ENCODE results near the gene PPP1R14D.
"Not testable (repeated sequence)": the region's sequence is repeated elsewhere in the genome, so short reads cannot be mapped to it uniquely, and the experiment has no call there.

PPP1R14D gene, protein sequence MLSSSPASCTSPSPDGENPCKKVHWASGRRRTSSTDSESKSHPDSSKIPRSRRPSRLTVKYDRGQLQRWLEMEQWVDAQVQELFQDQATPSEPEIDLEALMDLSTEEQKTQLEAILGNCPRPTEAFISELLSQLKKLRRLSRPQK

DNA sequence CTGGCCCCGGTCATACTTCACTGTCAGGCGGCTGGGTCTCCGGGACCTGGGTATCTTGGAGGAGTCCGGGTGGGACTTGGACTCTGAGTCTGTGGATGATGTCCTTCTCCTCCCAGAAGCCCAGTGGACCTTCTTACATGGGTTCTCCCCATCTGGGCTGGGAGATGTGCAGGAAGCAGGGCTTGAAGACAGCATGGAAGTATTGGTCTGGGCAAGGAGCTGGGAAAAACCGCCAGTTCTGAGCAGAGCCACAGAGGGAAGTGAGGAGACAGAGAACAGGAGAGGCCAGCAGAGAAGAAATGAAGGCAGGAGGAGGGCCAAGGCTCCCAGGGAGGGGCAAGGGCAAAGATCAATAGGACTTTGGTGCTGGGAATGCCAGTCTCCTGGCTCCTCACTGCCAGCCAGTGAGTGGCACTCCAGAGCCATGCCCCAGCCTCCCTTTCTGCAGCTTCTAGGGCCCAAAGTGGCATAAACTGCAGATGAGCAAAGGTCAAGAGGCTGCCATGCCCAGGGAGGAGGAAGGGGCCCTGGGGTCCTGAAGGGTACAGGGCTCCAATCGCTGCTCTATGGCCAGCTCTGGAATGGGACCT is at the start of gene PPP1R14D:
Gene PPP1R14D (minus strand): TSS at position 262 of the 590 bp plus-strand sequence. CDS start 67 bp downstream, at position 195.
- peak in 2 of 10 donors; percentile 8 to 61 for DNase-seq
- intact Hi-C loops (cut with DNase I): no loop called here

- DNase-seq: no peak
- intact Hi-C loops (cut with DNase I): no loop called here
Measured at GRCh38 chr15:40877694-40878093, 49.2 kb upstream of the PPP1R14D start.

DNA sequence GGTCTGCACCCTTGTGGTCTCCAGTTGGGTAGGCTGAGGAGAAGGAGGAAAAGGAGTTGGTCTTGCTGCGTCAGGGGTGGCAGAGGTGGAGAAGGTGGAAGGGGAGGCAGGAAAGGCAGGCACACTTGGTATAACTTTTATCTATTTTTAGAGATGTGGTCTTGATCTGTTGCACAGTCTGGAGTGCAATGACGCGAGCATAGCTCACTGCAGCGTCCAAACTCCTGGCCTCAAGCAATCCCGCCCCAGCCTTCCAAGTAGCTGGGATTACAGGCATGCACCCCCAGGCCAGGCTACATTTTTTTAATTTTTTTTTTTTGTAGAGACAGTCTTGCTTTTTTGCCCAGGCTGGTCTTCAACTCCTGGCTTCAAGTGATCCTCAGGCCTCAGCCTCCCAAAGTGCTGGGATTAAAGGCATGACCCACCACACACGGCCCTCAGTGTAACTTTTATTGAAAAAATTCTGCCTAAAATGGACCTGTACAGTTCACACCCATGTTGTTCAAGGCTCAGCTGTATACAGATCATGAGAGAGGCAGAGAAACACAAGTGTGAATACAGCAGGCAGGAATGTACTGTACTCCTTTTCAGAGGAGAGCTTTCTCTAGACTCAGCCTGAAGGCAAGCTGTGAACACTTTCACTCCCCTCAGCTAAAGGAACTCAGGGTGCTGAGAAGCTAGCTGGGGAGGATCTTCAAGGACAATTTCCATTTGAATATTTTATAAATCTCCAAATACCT is 47.7 kb upstream of the PPP1R14D start:
- intact Hi-C loops (cut with DNase I): no loop called here
- DNase-seq: peak in 1 of 10 donors; percentile 12

DNA sequence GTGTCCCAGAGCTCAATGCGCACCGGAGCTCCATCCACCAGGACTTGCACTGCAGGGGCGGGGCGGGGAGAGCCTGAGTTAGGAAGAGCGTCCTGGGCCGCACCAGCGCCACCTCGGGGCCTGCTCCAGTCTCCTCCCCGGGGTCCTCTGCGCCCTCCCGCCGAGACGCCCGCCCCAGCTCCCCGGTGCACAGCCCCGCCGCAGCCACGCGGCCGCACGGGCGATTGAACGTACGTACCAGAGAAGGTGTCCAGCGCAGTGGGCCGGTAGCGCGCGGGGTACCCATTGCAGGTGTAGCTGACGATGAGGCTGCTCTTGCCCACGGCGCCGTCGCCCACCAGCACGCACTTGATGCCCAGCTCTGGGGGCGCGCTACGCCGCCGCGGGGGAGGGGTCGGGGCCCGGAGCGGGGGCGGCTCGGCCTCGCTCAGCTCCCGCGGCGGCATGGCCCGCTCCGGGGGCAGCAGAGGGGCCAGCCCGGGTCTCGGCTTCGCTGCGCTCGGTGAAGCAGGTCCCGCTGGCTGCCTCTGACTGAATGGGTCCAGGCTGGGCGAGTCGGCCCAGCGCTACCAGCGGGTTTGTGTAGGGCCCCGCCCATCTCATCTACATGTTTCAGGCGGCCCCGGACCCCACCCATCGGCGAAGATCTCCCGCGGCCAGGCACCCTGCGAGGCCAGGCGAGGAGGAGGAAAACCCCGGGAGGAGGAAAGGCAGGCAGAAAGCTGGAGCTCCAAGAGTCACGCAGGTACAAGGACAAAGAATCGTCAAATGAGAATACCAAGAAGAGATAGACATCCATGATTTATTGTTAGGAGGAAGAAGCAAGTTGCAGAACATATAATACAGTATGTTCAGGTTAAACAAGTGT is 45.4 kb upstream of the PPP1R14D start, which contains the start of gene RHOV:
Gene RHOV (minus strand): TSS at position 541 of the 868 bp plus-strand sequence. CDS start 95 bp downstream, at position 446.
- intact Hi-C loops (cut with DNase I): no loop called here
- DNase-seq: peak in 9 of 10 donors; percentile 39 to 95 (median 70)

GRCh38 chr15:40872791-40873693 is 44.5 kb upstream of the PPP1R14D start:
- intact Hi-C loops (cut with DNase I): no loop called here
- DNase-seq: peak in 3 of 10 donors; percentile 64 to 75 (median 67)

- DNase-seq: peak in 2 of 10 donors; percentile 6 to 46
Measured at GRCh38 chr15:40871749-40872617, 43.5 kb upstream of the PPP1R14D start.

DNA sequence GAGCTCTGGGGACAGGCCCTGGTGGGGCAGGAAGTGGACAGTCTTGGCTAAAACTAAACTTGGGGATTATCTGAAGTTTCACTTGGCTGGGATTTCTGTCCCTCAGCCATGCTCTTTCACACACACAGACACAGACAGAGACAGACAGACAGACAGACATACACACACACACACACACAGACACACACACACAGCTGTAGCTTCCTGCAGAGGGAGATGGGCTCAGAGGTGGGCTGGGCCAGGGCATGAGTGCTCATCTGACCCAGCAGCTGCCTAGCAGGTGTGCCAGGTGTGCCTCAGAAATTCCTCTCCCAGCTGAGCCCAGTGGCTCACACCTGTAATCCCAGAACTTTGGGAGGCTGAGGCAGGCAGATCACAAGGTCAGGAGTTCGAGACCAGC is 42.2 kb upstream of the PPP1R14D start:
- peak in 2 of 10 donors; percentile 15 to 19 for DNase-seq
- intact Hi-C loops (cut with DNase I): no loop called here

More at GRCh38 chr15:40871749-40872617, 43.5 kb upstream of the PPP1R14D start:
- intact Hi-C loops (cut with DNase I): no loop called here

GRCh38 chr15:40869686-40870085 is 41.2 kb upstream of the PPP1R14D start:
- DNase-seq: peak in 4 of 10 donors; percentile 28 to 81 (median 58)
- intact Hi-C loops (cut with DNase I): no loop called here

- intact Hi-C loops (cut with DNase I): no loop called here
- DNase-seq: no peak
Measured at GRCh38 chr15:40867199-40867598, 38.7 kb upstream of the PPP1R14D start.

DNA sequence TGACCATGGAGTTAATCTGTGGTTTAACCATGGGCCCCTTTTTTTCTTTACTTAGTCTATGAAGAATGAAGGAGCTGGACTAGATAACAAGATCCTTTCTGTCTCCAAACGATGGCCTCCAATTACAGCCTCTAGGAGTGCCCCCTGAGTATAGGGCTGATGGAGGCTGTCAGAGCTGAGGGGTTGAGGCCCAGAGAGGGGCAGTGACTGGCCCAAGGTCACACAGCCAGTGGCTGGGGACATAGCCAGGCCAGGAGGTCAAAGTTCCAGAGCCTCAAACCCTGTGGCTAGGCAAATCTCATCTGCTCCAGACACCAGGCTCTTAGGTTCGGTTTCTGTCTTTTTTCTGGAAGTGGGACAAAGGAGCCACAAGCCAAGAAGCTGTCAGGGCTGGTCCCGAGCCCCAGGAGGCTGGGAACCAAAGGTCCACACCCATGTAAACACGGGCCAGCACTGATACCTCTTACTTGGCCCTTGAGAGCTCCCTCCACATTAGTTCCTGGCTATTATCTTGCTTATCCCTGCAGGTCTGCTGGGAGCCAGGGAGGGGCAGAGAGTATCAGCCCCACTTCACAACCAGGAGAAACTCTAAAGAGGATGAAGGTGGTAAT is 35.3 kb upstream of the PPP1R14D start:
- DNase-seq: peak in 1 of 10 donors; percentile 21
- intact Hi-C loops (cut with DNase I): no loop called here

- intact Hi-C loops (cut with DNase I): loop anchor here (2.0 kb wide), 1 partner anchor 32 kb away; no protein-coding TSS in a partner anchor
- DNase-seq: not testable (repeated sequence)
Measured at GRCh38 chr15:40861147-40861546, 32.6 kb upstream of the PPP1R14D start.

DNA sequence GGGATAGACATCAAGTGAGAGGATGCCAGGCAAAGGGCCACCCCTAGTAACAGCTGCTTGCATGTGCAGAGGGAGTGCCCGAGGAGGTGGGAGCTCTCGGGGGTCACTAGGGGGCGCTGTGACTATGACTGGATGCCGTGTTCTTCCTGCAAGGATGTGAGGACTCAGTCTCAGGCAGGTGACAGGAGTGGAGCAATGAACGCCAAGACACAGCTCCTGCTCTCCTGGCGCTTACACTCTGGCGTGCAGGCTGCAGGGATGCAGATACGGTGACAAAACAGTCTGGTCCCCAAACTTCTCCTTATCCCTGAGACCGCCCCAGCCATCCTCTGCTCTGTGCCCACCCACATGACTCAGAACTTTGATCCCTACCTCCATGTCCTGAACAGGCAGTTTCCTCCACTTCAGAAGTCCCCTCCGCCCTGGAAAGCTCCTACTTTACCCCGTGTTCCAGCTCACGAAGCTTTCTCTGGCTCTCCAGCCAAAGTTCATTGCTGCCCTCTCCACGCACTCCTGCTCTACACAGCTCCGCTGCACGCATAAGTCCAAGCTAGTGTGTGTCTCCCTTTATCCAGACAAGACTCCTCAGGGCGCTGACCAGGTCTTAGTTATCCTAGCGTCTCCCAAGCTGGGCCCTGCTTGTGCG is 30.8 kb upstream of the PPP1R14D start:
- peak in 8 of 10 donors; percentile 51 to 93 (median 65) for DNase-seq
- intact Hi-C loops (cut with DNase I): no loop called here

DNA sequence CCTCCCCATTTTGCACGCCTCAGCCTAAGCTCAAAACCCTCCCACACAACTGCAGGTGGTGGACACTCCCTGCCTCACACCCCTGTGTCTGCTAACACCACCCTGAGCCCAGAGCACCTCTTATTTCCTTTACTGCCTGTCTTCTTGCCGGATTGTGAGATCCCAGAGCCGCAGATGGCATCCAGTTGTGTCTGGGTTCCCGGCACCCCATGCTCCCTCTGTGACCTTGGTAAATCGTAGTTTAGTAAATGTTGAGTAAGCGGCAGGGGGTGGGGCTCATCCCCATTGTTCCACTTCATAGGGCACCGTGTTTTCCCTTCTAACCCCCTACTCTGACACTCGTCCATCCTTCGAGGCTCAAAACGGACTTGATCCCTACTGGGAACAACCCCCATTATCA is 30.2 kb upstream of the PPP1R14D start:
- intact Hi-C loops (cut with DNase I): no loop called here

GRCh38 chr15:40857601-40858341 is 29.3 kb upstream of the PPP1R14D start:
- DNase-seq: peak; percentile 48 to 96 (median 76)
- intact Hi-C loops (cut with DNase I): no loop called here

More for the DNA sequence above, 30.2 kb upstream of the PPP1R14D start:
- DNase-seq: peak in 3 of 10 donors; percentile 7 to 37 (median 13)

DNA sequence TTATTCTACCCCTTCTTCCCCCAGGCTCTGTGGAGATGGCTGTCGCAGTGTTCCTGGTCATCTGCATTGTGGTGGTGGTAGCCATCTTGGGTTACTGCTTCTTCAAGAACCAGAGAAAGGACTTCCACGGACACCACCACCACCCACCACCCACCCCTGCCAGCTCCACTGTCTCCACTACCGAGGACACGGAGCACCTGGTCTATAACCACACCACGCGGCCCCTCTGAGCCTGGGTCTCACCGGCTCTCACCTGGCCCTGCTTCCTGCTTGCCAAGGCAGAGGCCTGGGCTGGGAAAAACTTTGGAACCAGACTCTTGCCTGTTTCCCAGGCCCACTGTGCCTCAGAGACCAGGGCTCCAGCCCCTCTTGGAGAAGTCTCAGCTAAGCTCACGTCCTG is 28.2 kb upstream of the PPP1R14D start:
- intact Hi-C loops (cut with DNase I): no loop called here
- DNase-seq: peak in 3 of 10 donors; percentile 54 to 77 (median 75)

- DNase-seq: peak in 3 of 10 donors; percentile 55 to 70 (median 61)
- intact Hi-C loops (cut with DNase I): no loop called here
Measured at GRCh38 chr15:40855706-40856234, 27.3 kb upstream of the PPP1R14D start.

All from posterior cingulate gyrus (tissue), 11 donors.